ENCODE data around the gene ZNF207. TPM values are rescaled to one million over a fixed set of nuclear protein-coding genes. Genes with fewer than 3 reads are reported as not detected.

Gene ZNF207
- total and polyA plus RNA-seq, 7 experiments from 2014 or later, result 168 to 288 (median 260) TPM

GRCh38 chr17:32361270-32361669 lies 11.3 kb downstream of the ZNF207 start:
- Mint-ChIP-seq H3K27me3 (no peaks in the 10 kb centered on the region), H3K36me3 (peaks cover 3 to 40% (median 29%) of the 10 kb centered on the region in 5 donors), H3K4me1 (peaks cover 15 to 50% (median 46%) of the 10 kb centered on the region in 7 donors), H3K4me3 (no peak overlapping the region), H3K27ac (no peak overlapping the region), H3K9me3 (peaks cover 0 to 1% (median 0%) of the 10 kb centered on the region in 11 donors)
- H3K36me3 ChIP-seq (ENCODE audit: control insufficient read depth in 2 of 3, insufficient read depth in 3 of 3, low read length in 3 of 3), result peaks cover 27 to 81% (median 57%) of the 10 kb centered on the region in 3 experiments
- POLR2A ChIA-PET, result interaction anchor here (0.7 kb wide), 1 partner anchor 20 kb away, joined by 3 read pairs; no protein-coding TSS in a partner anchor
- H3K27me3 ChIP-seq (ENCODE audit: control insufficient read depth in 2 of 2, insufficient read depth in 2 of 2, low read length in 2 of 2), result no peaks in the 10 kb centered on the region
- H3K4me1 ChIP-seq (ENCODE audit: control insufficient read depth in 2 of 2, insufficient read depth in 2 of 2, low read length in 2 of 2), result peaks cover 8 to 16% of the 10 kb centered on the region in 2 donors
- no peaks in the 10 kb centered on the region for H3K9me3 ChIP-seq (ENCODE audit: control insufficient read depth in 2 of 3, low read length in 3 of 3)
- H3K27ac ChIP-seq (ENCODE audit: low read depth, low read length), result no peak overlapping the region
- H3K4me3 ChIP-seq (ENCODE audit: low read length), result no peak overlapping the region
- CTCF ChIA-PET, result no interaction called here
- ATAC-seq (no peak), DNase-seq (no peak)
- intact Hi-C loops (cut with micrococcal nuclease), result no loop called here

- ChIA-PET CTCF (no interaction called here), POLR2A (interaction anchor here (0.6 kb wide), 1 partner anchor 1874 kb away, joined by 3 read pairs; no protein-coding TSS in a partner anchor)
These were observed 20.5 kb downstream of the ZNF207 start for GRCh38 chr17:32370426-32370825.

GRCh38 chr17:32382526-32383223 lies 32.7 kb downstream of the ZNF207 start:
- Histone ChIP-seq H3K4me3 (ENCODE audit: low read length) (no peak overlapping the region), H3K27me3 (ENCODE audit: control insufficient read depth in 2 of 2, insufficient read depth in 2 of 2, low read length in 2 of 2) (no peaks in the 10 kb centered on the region), H3K27ac (ENCODE audit: low read depth, low read length) (no peak overlapping the region), H3K9me3 (ENCODE audit: control insufficient read depth in 2 of 3, low read length in 3 of 3) (no peaks in the 10 kb centered on the region), H3K36me3 (ENCODE audit: control insufficient read depth in 2 of 3, insufficient read depth in 3 of 3, low read length in 3 of 3) (peaks cover 8 to 27% (median 19%) of the 10 kb centered on the region in 3 experiments), H3K4me1 (ENCODE audit: control insufficient read depth in 2 of 2, insufficient read depth in 2 of 2, low read length in 2 of 2) (no peaks in the 10 kb centered on the region)
- Mint-ChIP-seq H3K4me3 (no peak overlapping the region), H3K36me3 (peaks cover 0 to 25% (median 18%) of the 10 kb centered on the region in 5 donors), H3K9me3 (peaks cover 0 to 5% (median 0%) of the 10 kb centered on the region in 11 donors), H3K4me1 (peaks cover 0 to 9% (median 5%) of the 10 kb centered on the region in 7 donors), H3K27ac (peak overlapping the region in 5 of 9 donors; percentile 13 to 57 (median 15)), H3K27me3 (no peaks in the 10 kb centered on the region)
- CTCF ChIA-PET, result no interaction called here
- intact Hi-C loops (cut with micrococcal nuclease), result no loop called here
- POLR2A ChIA-PET, result no interaction called here
- ATAC-seq (no peak), DNase-seq (no peak)

More at GRCh38 chr17:32370426-32370825, 20.5 kb downstream of the ZNF207 start:
- Mint-ChIP-seq H3K9me3 (no peaks in the 10 kb centered on the region), H3K4me1 (peaks cover 4 to 41% (median 30%) of the 10 kb centered on the region in 7 donors), H3K27ac (peak overlapping the region in 4 of 9 donors; percentile 1 to 46 (median 8)), H3K4me3 (no peak overlapping the region), H3K36me3 (peaks cover 0 to 33% (median 23%) of the 10 kb centered on the region in 5 donors), H3K27me3 (no peaks in the 10 kb centered on the region)
- Histone ChIP-seq H3K4me1 (ENCODE audit: control insufficient read depth in 2 of 2, insufficient read depth in 2 of 2, low read length in 2 of 2) (peaks cover 0 to 3% of the 10 kb centered on the region in 2 donors), H3K9me3 (ENCODE audit: control insufficient read depth in 2 of 3, low read length in 3 of 3) (no peaks in the 10 kb centered on the region), H3K27me3 (ENCODE audit: control insufficient read depth in 2 of 2, insufficient read depth in 2 of 2, low read length in 2 of 2) (no peaks in the 10 kb centered on the region), H3K36me3 (ENCODE audit: control insufficient read depth in 2 of 3, insufficient read depth in 3 of 3, low read length in 3 of 3) (peaks cover 54 to 84% (median 68%) of the 10 kb centered on the region in 3 experiments), H3K4me3 (ENCODE audit: low read length) (no peak overlapping the region), H3K27ac (ENCODE audit: low read depth, low read length) (no peak overlapping the region)
- DNase-seq, result no peak
- no peak for ATAC-seq
- intact Hi-C loops (cut with micrococcal nuclease), result no loop called here

DNA sequence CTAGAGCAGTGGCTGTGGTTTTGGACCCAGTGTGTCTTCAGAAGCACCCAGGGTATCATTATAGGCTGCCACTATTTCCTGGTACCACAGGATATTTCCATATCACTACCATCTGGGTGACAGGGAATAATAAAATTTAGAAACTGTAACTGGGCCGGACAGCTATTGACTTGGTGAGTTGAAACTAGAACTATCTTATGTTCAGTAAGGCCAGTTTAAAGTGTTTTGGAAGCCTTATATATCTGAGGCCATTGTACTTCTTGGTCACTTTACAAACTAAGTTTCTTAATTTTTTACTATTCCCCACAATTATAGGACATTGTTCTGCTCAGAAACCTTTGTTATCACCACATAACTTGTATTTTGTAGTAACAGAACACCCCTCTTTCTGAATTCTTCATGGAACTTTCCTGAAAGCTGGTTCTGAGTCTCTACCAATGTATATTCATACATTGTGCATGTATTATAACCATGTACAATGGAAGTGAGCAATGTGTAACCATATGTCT lies 34.0 kb downstream of the ZNF207 start:
- Histone ChIP-seq H3K4me1 (ENCODE audit: control insufficient read depth in 2 of 2, insufficient read depth in 2 of 2, low read length in 2 of 2) (no peaks in the 10 kb centered on the region), H3K27me3 (ENCODE audit: control insufficient read depth in 2 of 2, insufficient read depth in 2 of 2, low read length in 2 of 2) (no peaks in the 10 kb centered on the region), H3K9me3 (ENCODE audit: control insufficient read depth in 2 of 3, low read length in 3 of 3) (no peaks in the 10 kb centered on the region), H3K27ac (ENCODE audit: low read depth, low read length) (no peak overlapping the region), H3K36me3 (ENCODE audit: control insufficient read depth in 2 of 3, insufficient read depth in 3 of 3, low read length in 3 of 3) (peaks cover 0 to 16% (median 15%) of the 10 kb centered on the region in 3 experiments), H3K4me3 (ENCODE audit: low read length) (no peak overlapping the region)
- no peak overlapping the region for H3K4me3 Mint-ChIP-seq
- H3K4me1 Mint-ChIP-seq, result peaks cover 0 to 9% (median 5%) of the 10 kb centered on the region in 7 donors
- DNase-seq, result no peak
- intact Hi-C loops (cut with micrococcal nuclease), result no loop called here
- H3K27me3 Mint-ChIP-seq, result no peaks in the 10 kb centered on the region
- H3K36me3 Mint-ChIP-seq, result peaks cover 0 to 18% (median 11%) of the 10 kb centered on the region in 5 donors
- POLR2A ChIA-PET, result no interaction called here
- H3K9me3 Mint-ChIP-seq, result peaks cover 0 to 5% (median 0%) of the 10 kb centered on the region in 11 donors
- ATAC-seq, result no peak
- peak overlapping the region in 1 of 9 donors; percentile 36 for H3K27ac Mint-ChIP-seq
- CTCF ChIA-PET, result no interaction called here

DNA sequence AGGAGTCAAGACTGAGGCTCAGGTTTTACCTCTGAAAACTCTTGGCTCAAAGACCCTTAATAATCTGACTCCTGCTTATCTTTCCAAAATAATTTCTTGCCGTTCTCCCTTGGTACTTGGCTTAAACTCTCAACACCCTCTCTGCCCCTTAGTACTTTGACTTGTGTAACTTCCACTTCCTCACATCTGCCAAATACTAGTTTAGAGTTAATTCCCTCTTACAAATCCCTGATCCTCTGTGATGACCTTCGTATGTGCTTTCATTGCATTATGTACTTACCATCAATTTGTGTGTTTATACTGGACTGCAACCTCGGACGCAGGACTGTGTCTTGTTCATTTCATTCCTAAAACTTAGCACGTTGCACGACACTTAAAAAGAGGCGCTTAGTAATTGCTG lies 35.2 kb downstream of the ZNF207 start:
- peaks cover 0 to 7% (median 7%) of the 10 kb centered on the region in 3 experiments for H3K36me3 ChIP-seq (ENCODE audit: control insufficient read depth in 2 of 3, insufficient read depth in 3 of 3, low read length in 3 of 3)
- peaks cover 0 to 5% (median 0%) of the 10 kb centered on the region in 11 donors for H3K9me3 Mint-ChIP-seq
- H3K36me3 Mint-ChIP-seq, result peaks cover 0 to 20% (median 11%) of the 10 kb centered on the region in 5 donors
- H3K4me3 ChIP-seq (ENCODE audit: low read length), result no peak overlapping the region
- no peak for DNase-seq
- H3K4me1 Mint-ChIP-seq, result peaks cover 0 to 8% (median 5%) of the 10 kb centered on the region in 7 donors
- ChIA-PET CTCF (no interaction called here), POLR2A (no interaction called here)
- peak overlapping the region in 1 of 9 donors; percentile 9 for H3K27ac Mint-ChIP-seq
- ATAC-seq, result no peak
- no peak overlapping the region for H3K4me3 Mint-ChIP-seq
- intact Hi-C loops (cut with micrococcal nuclease), result no loop called here
- H3K9me3 ChIP-seq (ENCODE audit: control insufficient read depth in 2 of 3, low read length in 3 of 3), result no peaks in the 10 kb centered on the region
- no peaks in the 10 kb centered on the region for H3K4me1 ChIP-seq (ENCODE audit: control insufficient read depth in 2 of 2, insufficient read depth in 2 of 2, low read length in 2 of 2)
- H3K27me3 ChIP-seq (ENCODE audit: control insufficient read depth in 2 of 2, insufficient read depth in 2 of 2, low read length in 2 of 2), result no peaks in the 10 kb centered on the region
- no peak overlapping the region for H3K27ac ChIP-seq (ENCODE audit: low read depth, low read length)
- no peaks in the 10 kb centered on the region for H3K27me3 Mint-ChIP-seq

- intact Hi-C loops (cut with micrococcal nuclease), result no loop called here
- Histone ChIP-seq H3K27ac (ENCODE audit: low read depth, low read length) (no peak overlapping the region), H3K27me3 (ENCODE audit: control insufficient read depth in 2 of 2, insufficient read depth in 2 of 2, low read length in 2 of 2) (no peaks in the 10 kb centered on the region), H3K4me3 (ENCODE audit: low read length) (no peak overlapping the region), H3K4me1 (ENCODE audit: control insufficient read depth in 2 of 2, insufficient read depth in 2 of 2, low read length in 2 of 2) (no peaks in the 10 kb centered on the region), H3K9me3 (ENCODE audit: control insufficient read depth in 2 of 3, low read length in 3 of 3) (no peaks in the 10 kb centered on the region), H3K36me3 (ENCODE audit: control insufficient read depth in 2 of 3, insufficient read depth in 3 of 3, low read length in 3 of 3) (peaks cover 0 to 7% (median 5%) of the 10 kb centered on the region in 3 experiments)
- Mint-ChIP-seq H3K9me3 (peaks cover 0 to 5% (median 0%) of the 10 kb centered on the region in 11 donors), H3K27me3 (no peaks in the 10 kb centered on the region), H3K4me3 (no peak overlapping the region), H3K27ac (no peak overlapping the region), H3K4me1 (peaks cover 0 to 8% (median 5%) of the 10 kb centered on the region in 7 donors), H3K36me3 (peaks cover 0 to 20% (median 11%) of the 10 kb centered on the region in 5 donors)
- ATAC-seq (no peak), DNase-seq (no peak)
- CTCF ChIA-PET, result no interaction called here
- POLR2A ChIA-PET, result no interaction called here
These were observed 36.0 kb downstream of the ZNF207 start for GRCh38 chr17:32385971-32386370.
